Body of pancreas (tissue), 4 donors: ENCODE data around the gene SAPCD1. TPM values are rescaled to one million over a fixed set of nuclear protein-coding genes. Genes with fewer than 3 reads are reported as not detected.

Experiments
- ATAC-seq: fragments of 150-250 bp; one replicate; pipeline ENCODE4 v1.9.1; 2016
- DNase-seq, 4 donors: peaks; one replicate each; pipeline ENCODE4 v3.0.0-alpha.2; 2019
- H3K27ac ChIP-seq, 4 donors: fragments of 200-600 bp; sonication (generic); 1 replicate in 3 of 4; 2 replicates in 1 of 4; pipeline versions ENCODE4 v1.5.1 to v1.6.1; 2016 to 2019; ENCODE audit warnings: mild to moderate bottlenecking in 1 of 4, mixed read lengths in 1 of 4, moderate library complexity in 1 of 4
- H3K27me3 ChIP-seq, 2 donors: fragments of 200-600 bp; sonication (generic); one replicate each; pipeline ENCODE4 v1.6.0; 2016; ENCODE audit warnings: mild to moderate bottlenecking in 1 of 2
- H3K36me3 ChIP-seq, 2 donors: fragments of 200-600 bp; sonication (generic); replicated peaks in 1 of 2; 2 replicates each; pipeline ENCODE4 v1.5.1; 2016; ENCODE audit warnings: low read depth in 2 of 2; ENCODE audit not compliant: insufficient read depth in 1 of 2
- H3K4me1 ChIP-seq: fragments of 200-600 bp; sonication (generic); one replicate; pipeline ENCODE4 v1.6.0; 2016
- H3K4me3 ChIP-seq, 2 donors: fragments of 200-600 bp; sonication (generic); 1 replicate in 1 of 2; 2 replicates in 1 of 2; pipeline ENCODE4 v1.5.1; 2016 to 2019
- H3K9me3 ChIP-seq, 3 donors: fragments of 200-600 bp; sonication (generic); 1 replicate in 2 of 3; 2 replicates in 1 of 3; pipeline ENCODE4 v1.5.1; 2016
- CTCF ChIP-seq, 7 experiments: fragments of 450-650 bp in 4 of 7; fragments of 200-600 bp in 3 of 7; sonication (generic) in 3 of 7; IDR thresholded peaks; one replicate each; pipeline ENCODE4 v1.5.1; 2016 to 2019; ENCODE audit warnings: antibody characterized with exemption in 7 of 7
- POLR2A ChIP-seq, 3 donors: fragments of 450-650 bp; IDR thresholded peaks; one replicate each; pipeline ENCODE4 v1.6.1; 2016; ENCODE audit warnings: antibody characterized with exemption in 3 of 3, mild to moderate bottlenecking in 2 of 3
- WGBS, 2 donors: methylation state at CpG; one replicate each; pipeline ENCODE4 v1.1.5; 2017; 5-methylcytosine and 5-hydroxymethylcytosine counted together
- intact Hi-C: fragments of 100-400 bp; cut with DNase I; formaldehyde crosslinking; loops from one replicate; pipeline ENCODE4 v1.15.1; 2023
- total RNA-seq, 2 donors: library from RNA; depleted of rRNA; stranded (reverse); fragments of >200 nt; gene quantifications; one replicate each; pipeline ENCODE4 v1.1.0, GENCODE V29; 2016

SAPCD1 gene
- total RNA-seq, 2 donors from 2014 or later: 2.0 to 2.6 TPM

DNA sequence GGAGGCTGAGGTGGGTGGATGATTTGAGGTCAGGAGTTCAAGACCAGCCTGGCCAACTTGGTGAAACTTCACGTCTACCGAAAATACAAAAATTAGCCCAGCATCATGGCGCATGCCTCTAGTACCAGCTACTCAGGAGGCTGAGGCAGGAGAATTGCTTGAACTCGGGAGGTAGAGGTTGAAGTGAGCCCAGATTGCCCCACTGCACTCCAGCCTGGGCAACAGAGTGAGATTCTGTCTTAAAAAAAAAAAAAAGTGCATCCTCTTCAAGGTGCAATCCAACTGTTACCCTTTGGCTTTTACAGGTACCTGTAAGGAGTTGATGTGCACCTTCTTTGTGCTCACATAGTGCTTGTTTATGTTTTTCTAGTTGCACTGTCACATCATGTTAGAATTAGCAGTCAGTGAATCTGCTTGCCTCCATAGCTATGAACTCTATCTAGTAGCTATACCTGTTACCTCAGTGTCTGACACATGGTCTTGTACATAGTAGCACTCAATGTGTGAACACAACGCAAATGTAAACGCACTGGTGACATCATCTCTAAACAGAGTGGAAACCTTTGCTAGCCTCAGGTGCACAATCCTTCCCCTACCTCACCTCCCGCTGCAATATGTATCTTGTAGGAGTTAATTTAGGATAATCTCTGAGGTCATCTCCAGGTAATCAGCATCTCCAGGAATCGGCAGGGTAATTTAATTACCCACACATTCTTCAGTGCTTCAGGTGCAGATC is 13.0 kb upstream of the SAPCD1 start:
- TF ChIP-seq CTCF (IDR thresholded peaks at IDR 0.05) (no peak), POLR2A (IDR thresholded peaks at IDR 0.05) (no peak)
- no peaks in the 10 kb centered on the region for H3K4me1 ChIP-seq
- WGBS, 2 donors: 72 to 74% methylated on average over 6 to 8 of the region's 8 CpGs
- intact Hi-C loops: no loop called here
- DNase-seq (no peak), ATAC-seq (no peak)
- H3K27ac ChIP-seq: no peak overlapping the region
- H3K4me3 ChIP-seq: no peak overlapping the region
- H3K27me3 ChIP-seq: no peaks in the 10 kb centered on the region
- no peaks in the 10 kb centered on the region for H3K36me3 ChIP-seq
- no peaks in the 10 kb centered on the region for H3K9me3 ChIP-seq

DNA sequence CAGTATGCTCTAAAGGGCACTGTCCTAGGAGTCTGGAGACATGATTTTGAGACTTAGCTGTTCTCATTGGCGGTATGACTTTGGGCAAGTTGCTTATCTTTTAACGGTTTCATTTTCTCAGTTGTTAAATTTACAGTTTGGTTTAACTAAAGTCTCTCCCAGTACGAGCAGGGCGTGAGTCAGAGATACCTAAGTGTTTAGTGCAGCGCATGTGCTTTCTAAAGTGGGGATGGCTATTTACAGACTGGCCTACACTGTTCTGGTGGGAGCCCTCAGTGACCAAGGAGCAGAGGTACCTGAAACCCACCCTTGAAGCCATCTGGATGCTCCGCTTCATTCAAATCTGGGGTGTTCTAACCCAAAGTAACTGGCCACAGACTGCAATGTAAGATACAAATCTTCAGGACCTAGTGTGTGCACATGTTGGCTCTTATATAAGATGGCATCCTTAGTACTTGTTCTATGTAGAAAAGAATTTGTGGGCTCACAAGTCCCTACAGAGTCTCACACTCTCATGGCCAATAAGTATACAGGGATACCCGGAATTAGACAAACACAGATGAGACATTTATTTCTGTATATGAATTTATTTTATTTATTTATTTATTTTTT is 11.9 kb upstream of the SAPCD1 start:
- H3K4me3 ChIP-seq: no peak overlapping the region
- TF ChIP-seq POLR2A (IDR thresholded peaks at IDR 0.05): no peak
- no peak for TF ChIP-seq CTCF (IDR thresholded peaks at IDR 0.05)
- no peak overlapping the region for H3K27ac ChIP-seq
- ATAC-seq: no peak
- WGBS, 2 donors: 74 to 75% methylated on average over 7 of the region's 7 CpGs
- H3K4me1 ChIP-seq: no peaks in the 10 kb centered on the region
- no peak for DNase-seq
- no peaks in the 10 kb centered on the region for H3K36me3 ChIP-seq
- no peaks in the 10 kb centered on the region for H3K27me3 ChIP-seq
- H3K9me3 ChIP-seq: no peaks in the 10 kb centered on the region
- intact Hi-C loops: no loop called here

DNA sequence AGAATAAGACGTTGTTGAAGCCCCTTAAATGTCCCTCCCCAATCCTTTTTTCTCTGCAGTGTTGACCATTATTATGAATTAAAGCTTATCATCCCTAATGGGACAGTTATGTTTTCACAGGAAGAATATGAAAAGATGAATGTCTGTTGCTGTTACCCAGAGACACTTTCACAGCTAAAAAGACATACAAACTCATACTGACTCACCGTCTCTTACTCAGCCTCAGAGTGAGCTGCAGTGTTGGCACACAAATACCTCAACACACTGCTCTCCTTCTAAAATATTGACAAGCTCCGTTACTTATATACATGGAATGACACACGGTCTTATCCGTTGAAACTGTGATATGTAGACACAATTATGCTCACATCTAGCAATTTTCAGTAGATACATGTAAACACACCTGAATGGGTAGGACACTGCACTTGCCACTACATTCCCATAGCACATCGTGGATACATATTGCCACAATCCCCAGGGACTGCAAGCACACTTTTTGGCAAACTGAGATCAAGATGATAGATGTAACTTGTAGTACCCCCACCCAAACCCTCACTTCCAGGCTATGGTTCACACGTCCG is 9.6 kb upstream of the SAPCD1 start:
- Histone ChIP-seq H3K27ac (no peak overlapping the region), H3K36me3 (no peaks in the 10 kb centered on the region), H3K9me3 (no peaks in the 10 kb centered on the region), H3K4me3 (no peak overlapping the region), H3K4me1 (no peaks in the 10 kb centered on the region), H3K27me3 (no peaks in the 10 kb centered on the region)
- no peak for DNase-seq
- TF ChIP-seq POLR2A (IDR thresholded peaks at IDR 0.05) (no peak), CTCF (IDR thresholded peaks at IDR 0.05) (no peak)
- intact Hi-C loops: no loop called here
- WGBS, 2 donors: 52 to 55% methylated on average over 8 of the region's 8 CpGs
- no peak for ATAC-seq

DNA sequence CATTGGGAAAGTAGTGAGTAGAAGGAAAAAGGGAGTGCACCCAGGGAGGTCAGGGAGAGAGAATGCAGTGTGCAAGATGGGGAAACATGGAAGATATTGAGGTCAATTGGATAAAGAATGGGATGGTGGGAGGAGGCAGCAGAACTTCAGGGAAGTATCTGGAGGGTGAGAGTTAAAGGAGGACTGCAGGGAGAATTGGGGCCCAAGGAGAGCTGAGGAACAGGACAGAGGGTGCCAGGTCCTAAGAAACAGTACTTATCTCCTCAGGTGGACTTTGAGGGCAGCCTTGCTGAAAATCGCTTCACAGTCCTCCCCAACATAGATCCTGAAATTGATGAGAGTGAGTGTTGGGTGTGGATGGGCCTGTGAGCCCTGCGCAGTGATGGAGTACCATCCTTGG is 4.2 kb upstream of the SAPCD1 start:
- Histone ChIP-seq H3K36me3 (no peaks in the 10 kb centered on the region), H3K9me3 (no peaks in the 10 kb centered on the region), H3K27ac (no peak overlapping the region), H3K4me1 (no peaks in the 10 kb centered on the region), H3K4me3 (no peak overlapping the region), H3K27me3 (no peaks in the 10 kb centered on the region)
- ATAC-seq: no peak
- intact Hi-C loops: no loop called here
- DNase-seq: no peak
- TF ChIP-seq CTCF (IDR thresholded peaks at IDR 0.05) (no peak), POLR2A (IDR thresholded peaks at IDR 0.05) (no peak)
- WGBS, 2 donors: 82 to 86% methylated on average over 2 of the region's 2 CpGs
